AG09319 (cell line): ENCODE data around the gene AGFG2.

Source experiments
- DNase-seq: peaks from one replicate; pipeline ENCODE4 v3.0.0-alpha.2; 2010; ENCODE audit warnings: low read depth; ENCODE audit errors: extremely low read depth
- TF ChIP-seq, protein P1 (sequence below): IDR thresholded peaks from 2 replicates; pipeline ENCODE4 v1.5.1; 2011; ENCODE audit warnings: low read depth, mild to moderate bottlenecking, inconsistent platforms, low read length, moderate library complexity

Gene AGFG2

GRCh38 chr7:100612730-100613390 lies 73.9 kb downstream of the AGFG2 start:
- TF ChIP-seq, protein P1, sequence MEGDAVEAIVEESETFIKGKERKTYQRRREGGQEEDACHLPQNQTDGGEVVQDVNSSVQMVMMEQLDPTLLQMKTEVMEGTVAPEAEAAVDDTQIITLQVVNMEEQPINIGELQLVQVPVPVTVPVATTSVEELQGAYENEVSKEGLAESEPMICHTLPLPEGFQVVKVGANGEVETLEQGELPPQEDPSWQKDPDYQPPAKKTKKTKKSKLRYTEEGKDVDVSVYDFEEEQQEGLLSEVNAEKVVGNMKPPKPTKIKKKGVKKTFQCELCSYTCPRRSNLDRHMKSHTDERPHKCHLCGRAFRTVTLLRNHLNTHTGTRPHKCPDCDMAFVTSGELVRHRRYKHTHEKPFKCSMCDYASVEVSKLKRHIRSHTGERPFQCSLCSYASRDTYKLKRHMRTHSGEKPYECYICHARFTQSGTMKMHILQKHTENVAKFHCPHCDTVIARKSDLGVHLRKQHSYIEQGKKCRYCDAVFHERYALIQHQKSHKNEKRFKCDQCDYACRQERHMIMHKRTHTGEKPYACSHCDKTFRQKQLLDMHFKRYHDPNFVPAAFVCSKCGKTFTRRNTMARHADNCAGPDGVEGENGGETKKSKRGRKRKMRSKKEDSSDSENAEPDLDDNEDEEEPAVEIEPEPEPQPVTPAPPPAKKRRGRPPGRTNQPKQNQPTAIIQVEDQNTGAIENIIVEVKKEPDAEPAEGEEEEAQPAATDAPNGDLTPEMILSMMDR = no peak; the same call in none of the 2 replicates
- no peak for DNase-seq

DNA sequence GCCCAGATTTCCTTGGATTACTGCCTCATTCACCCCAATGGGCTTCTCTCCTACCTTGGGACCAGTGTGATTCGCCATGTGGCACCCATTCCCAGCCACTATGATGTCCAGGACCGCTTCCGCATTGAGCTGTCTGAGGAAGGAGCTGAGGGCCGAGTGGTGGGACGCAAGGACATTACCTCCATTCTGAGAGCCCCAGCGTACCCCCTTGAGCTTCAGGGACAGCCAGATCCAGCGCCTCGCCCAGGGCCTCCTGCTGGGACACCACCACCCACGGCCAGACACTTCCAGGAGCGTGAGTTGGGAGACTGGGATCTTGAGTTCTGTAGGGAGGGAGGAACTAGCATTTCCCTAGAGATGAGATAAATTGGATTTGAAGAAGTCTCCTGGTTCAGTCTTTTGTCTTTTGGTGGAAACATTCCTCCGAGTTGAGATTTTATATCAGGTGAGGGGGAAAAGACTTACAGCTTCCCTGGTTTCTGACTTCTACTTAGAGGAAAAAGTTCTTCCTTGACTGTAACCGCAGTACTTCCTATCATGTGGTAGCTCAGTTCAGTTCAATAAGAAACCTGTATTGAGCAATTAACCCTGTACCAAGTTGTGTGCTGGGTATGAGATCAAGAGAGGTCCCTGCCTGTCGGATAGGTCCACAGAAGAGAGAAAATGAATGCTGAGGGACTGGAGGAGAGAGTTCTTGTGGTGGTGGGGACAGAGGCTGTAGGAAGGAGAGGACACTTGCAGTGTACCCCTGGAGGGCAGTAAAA lies 74.6 kb downstream of the AGFG2 start:
- no peak for DNase-seq
- TF ChIP-seq, protein P1 = no peak

DNA sequence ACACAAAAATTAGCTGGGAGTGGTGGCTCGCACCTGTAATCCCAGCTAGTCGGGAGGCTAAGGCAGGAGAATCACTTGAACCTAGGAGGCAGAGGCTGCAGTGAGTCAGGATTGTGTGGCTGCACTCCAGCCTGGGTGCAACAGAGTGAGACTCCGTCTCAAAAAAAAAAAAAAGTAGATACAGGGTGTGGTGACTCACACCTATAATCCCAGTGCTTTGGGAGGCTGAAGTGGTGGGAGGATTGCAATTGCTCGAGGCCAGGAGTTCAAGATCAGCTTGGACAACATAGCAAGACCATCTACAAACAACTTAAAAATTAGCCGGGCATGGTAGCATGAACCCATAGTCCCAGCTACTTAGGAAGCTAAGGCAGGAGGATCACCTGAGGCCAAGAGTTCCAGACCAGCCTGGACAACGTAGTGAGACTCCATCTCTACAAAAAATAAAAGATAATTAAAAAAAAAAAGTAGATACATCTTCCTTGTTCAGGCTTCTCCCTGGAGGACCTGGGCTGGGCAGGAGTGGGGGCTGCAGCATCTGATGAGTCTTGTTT lies 75.4 kb downstream of the AGFG2 start:
- no peak for DNase-seq
- TF ChIP-seq, protein P1 = no peak
